ENCODE results near the gene BTBD8.

DNA sequence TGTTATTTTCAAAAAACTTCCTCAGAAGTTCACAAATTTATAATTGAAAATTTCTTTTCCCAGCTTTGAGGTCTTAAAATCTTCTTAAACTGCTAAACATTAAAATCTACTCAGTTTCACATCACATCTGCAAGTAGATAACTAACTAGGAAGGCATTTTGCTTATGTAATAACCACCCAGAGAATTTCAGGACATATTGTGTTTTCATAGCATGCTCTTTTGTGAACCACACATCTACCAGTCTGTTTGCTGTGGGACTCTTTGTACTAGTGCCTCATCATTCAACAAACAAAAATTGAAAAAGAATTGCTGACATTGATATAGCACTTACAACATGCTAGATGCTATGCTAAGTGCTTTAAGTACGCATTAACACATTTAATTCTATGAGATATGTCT lies 105.9 kb downstream of the BTBD8 start:
- TF ChIP-seq, protein P1, sequence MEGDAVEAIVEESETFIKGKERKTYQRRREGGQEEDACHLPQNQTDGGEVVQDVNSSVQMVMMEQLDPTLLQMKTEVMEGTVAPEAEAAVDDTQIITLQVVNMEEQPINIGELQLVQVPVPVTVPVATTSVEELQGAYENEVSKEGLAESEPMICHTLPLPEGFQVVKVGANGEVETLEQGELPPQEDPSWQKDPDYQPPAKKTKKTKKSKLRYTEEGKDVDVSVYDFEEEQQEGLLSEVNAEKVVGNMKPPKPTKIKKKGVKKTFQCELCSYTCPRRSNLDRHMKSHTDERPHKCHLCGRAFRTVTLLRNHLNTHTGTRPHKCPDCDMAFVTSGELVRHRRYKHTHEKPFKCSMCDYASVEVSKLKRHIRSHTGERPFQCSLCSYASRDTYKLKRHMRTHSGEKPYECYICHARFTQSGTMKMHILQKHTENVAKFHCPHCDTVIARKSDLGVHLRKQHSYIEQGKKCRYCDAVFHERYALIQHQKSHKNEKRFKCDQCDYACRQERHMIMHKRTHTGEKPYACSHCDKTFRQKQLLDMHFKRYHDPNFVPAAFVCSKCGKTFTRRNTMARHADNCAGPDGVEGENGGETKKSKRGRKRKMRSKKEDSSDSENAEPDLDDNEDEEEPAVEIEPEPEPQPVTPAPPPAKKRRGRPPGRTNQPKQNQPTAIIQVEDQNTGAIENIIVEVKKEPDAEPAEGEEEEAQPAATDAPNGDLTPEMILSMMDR (IDR thresholded peaks at IDR 0.05), result no peak
- no peak for TF ChIP-seq POLR2A (IDR thresholded peaks at IDR 0.05)
